Calu3 (cell line): Measurements from ENCODE around the gene PRKCZ. TPM values are rescaled to one million over a fixed set of nuclear protein-coding genes. Genes with fewer than 3 reads are reported as not detected.

Source experiments
- BruUV-seq: library from RNA; stranded (reverse); fragments of 400-500 nt; replicated peaks from 2 replicates; lab custom pipeline; 2021; lab: Mats Ljungman, UMichigan
- CTCF ChIA-PET: fragments of 300-600 bp; sonication (Branson Sonifier 250); formaldehyde crosslinking; loops from one replicate; lab custom pipeline; 2022; ENCODE audit warnings: antibody characterized with exemption; lab: Charles Lee
- DNase-seq: peaks from one replicate; pipeline ENCODE4 v3.0.0; 2022
- H3K27ac Mint-ChIP-seq: one replicate; pipeline ENCODE4 v1.8.0; 2022; ENCODE audit warnings: mixed read lengths; ENCODE audit not compliant: unreplicated experiment
- H3K27me3 Mint-ChIP-seq: one replicate; pipeline ENCODE4 v1.8.0; 2022; ENCODE audit warnings: mixed read lengths; ENCODE audit not compliant: unreplicated experiment
- H3K36me3 Mint-ChIP-seq: one replicate; pipeline ENCODE4 v1.8.0; 2022; ENCODE audit warnings: mild to moderate bottlenecking, moderate library complexity, mixed read lengths; ENCODE audit not compliant: insufficient read depth, unreplicated experiment
- H3K4me1 Mint-ChIP-seq: one replicate; pipeline ENCODE4 v1.8.0; 2022; ENCODE audit warnings: mild to moderate bottlenecking, low read depth, mixed read lengths; ENCODE audit not compliant: unreplicated experiment
- H3K4me3 Mint-ChIP-seq: one replicate; pipeline ENCODE4 v1.8.0; 2022; ENCODE audit warnings: mild to moderate bottlenecking, low read depth, moderate library complexity, mixed read lengths; ENCODE audit not compliant: unreplicated experiment
- H3K9me3 Mint-ChIP-seq: one replicate; pipeline ENCODE4 v1.8.0; 2022; ENCODE audit warnings: low read depth, mixed read lengths; ENCODE audit not compliant: unreplicated experiment
- intact Hi-C: fragments of 100-400 bp; cut with micrococcal nuclease; formaldehyde crosslinking; loops from one replicate; pipeline ENCODE4 v1.10.0; 2022; ENCODE audit not compliant: unreplicated experiment
- total RNA-seq: library from RNA; stranded (reverse); gene quantifications from 2 replicates; pipeline ENCODE4 v1.2.3, GENCODE V29; 2022
- TF ChIP-seq, protein P1 (sequence below): fragments of 200-600 bp; IDR thresholded peaks from one replicate; pipeline ENCODE4 v1.8.0; 2022; ENCODE audit warnings: antibody characterized with exemption; ENCODE audit not compliant: unreplicated experiment

The PRKCZ gene
- total RNA-seq, 1 experiment from 2014 or later, result 26.0 TPM

- H3K27me3 Mint-ChIP-seq, result no peaks in the 10 kb centered on the region
- intact Hi-C loops, result no loop called here
- no peak for DNase-seq
- CTCF ChIA-PET, result interaction anchor here (0.6 kb wide), 1 partner anchor 11 kb away, joined by 3 read pairs; no protein-coding TSS in a partner anchor
- no peak overlapping the region for H3K4me3 Mint-ChIP-seq
- no peaks in the 10 kb centered on the region for H3K4me1 Mint-ChIP-seq
- H3K9me3 Mint-ChIP-seq, result peaks cover 3% of the 10 kb centered on the region
- no peak overlapping the region for H3K27ac Mint-ChIP-seq
- peaks cover 27% of the 10 kb centered on the region for H3K36me3 Mint-ChIP-seq
- BruUV-seq, result no TSS peak
- TF ChIP-seq, protein P1, sequence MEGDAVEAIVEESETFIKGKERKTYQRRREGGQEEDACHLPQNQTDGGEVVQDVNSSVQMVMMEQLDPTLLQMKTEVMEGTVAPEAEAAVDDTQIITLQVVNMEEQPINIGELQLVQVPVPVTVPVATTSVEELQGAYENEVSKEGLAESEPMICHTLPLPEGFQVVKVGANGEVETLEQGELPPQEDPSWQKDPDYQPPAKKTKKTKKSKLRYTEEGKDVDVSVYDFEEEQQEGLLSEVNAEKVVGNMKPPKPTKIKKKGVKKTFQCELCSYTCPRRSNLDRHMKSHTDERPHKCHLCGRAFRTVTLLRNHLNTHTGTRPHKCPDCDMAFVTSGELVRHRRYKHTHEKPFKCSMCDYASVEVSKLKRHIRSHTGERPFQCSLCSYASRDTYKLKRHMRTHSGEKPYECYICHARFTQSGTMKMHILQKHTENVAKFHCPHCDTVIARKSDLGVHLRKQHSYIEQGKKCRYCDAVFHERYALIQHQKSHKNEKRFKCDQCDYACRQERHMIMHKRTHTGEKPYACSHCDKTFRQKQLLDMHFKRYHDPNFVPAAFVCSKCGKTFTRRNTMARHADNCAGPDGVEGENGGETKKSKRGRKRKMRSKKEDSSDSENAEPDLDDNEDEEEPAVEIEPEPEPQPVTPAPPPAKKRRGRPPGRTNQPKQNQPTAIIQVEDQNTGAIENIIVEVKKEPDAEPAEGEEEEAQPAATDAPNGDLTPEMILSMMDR, result no peak
Observed at GRCh38 chr1:2098839-2099785, 48.9 kb downstream of the PRKCZ start.

GRCh38 chr1:2099886-2100779 lies 49.9 kb downstream of the PRKCZ start:
- H3K4me1 Mint-ChIP-seq, result no peaks in the 10 kb centered on the region
- CTCF ChIA-PET, result interaction anchor here (0.6 kb wide), 1 partner anchor 10 kb away, joined by 3 read pairs; no protein-coding TSS in a partner anchor
- peaks cover 22% of the 10 kb centered on the region for H3K36me3 Mint-ChIP-seq
- DNase-seq, result no peak
- no peaks in the 10 kb centered on the region for H3K27me3 Mint-ChIP-seq
- TF ChIP-seq, protein P1, result no peak
- no peak overlapping the region for H3K27ac Mint-ChIP-seq
- peaks cover 3% of the 10 kb centered on the region for H3K9me3 Mint-ChIP-seq
- intact Hi-C loops, result no loop called here
- no peak overlapping the region for H3K4me3 Mint-ChIP-seq
- no TSS peak for BruUV-seq

- CTCF ChIA-PET, result interaction anchor here (0.6 kb wide), 1 partner anchor 18 kb away, joined by 5 read pairs; no protein-coding TSS in a partner anchor
- Mint-ChIP-seq H3K9me3 (peaks cover 3% of the 10 kb centered on the region), H3K36me3 (peaks cover 22% of the 10 kb centered on the region), H3K4me1 (no peaks in the 10 kb centered on the region), H3K27me3 (no peaks in the 10 kb centered on the region), H3K4me3 (no peak overlapping the region), H3K27ac (no peak overlapping the region)
- intact Hi-C loops, result no loop called here
- DNase-seq, result no peak
- TF ChIP-seq, protein P1, result no peak
- no TSS peak for BruUV-seq
Observed at GRCh38 chr1:2100780-2101108, 50.5 kb downstream of the PRKCZ start.

DNA sequence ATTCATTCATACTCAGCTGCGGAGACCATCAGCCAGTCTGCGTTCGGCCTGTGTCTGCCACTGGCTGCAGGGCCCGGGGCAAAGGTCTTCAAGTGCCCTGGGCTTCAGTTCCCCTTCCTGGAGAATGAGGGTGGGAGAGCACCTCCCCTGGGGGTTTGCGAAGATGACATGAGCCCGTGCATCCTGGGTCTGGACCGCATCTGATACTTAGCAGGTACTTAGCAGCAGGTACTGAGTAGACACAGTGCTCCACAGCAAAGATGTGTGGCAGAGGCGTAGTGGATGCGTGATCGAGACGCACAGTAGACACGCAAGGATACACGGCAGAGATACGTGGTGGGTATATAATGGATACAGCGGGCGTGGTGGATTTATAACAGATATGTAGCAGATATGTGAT lies 51.3 kb downstream of the PRKCZ start:
- CTCF ChIA-PET, result interaction anchor here (0.6 kb wide), 1 partner anchor 17 kb away, joined by 5 read pairs; no protein-coding TSS in a partner anchor
- DNase-seq, result no peak

More for the DNA sequence above, 51.3 kb downstream of the PRKCZ start:
- BruUV-seq, result no TSS peak
- Mint-ChIP-seq H3K9me3 (peaks cover 3% of the 10 kb centered on the region), H3K27ac (no peak overlapping the region), H3K27me3 (no peaks in the 10 kb centered on the region), H3K4me3 (no peak overlapping the region), H3K4me1 (no peaks in the 10 kb centered on the region), H3K36me3 (peaks cover 16% of the 10 kb centered on the region)
- intact Hi-C loops, result no loop called here
- TF ChIP-seq, protein P1, result no peak
